Type B pancreatic cell (in vitro differentiated cells): ENCODE data around the gene HS3ST1. TPM values are rescaled to one million over a fixed set of nuclear protein-coding genes. Genes with fewer than 3 reads are reported as not detected.

Experiments used
- DNase-seq: peaks from one replicate; pipeline ENCODE4 v3.0.0; 2021; ENCODE audit warnings: mixed read lengths; ENCODE audit not compliant: unreplicated experiment; ENCODE audit errors: extremely low spot score
- H3K27ac Mint-ChIP-seq: 2 replicates; pipeline ENCODE4 v1.8.0; 2021; ENCODE audit warnings: mild to moderate bottlenecking, mixed read lengths
- H3K27me3 Mint-ChIP-seq: 2 replicates; pipeline ENCODE4 v1.8.0; 2021; ENCODE audit warnings: mixed read lengths
- H3K36me3 Mint-ChIP-seq: 2 replicates; pipeline ENCODE4 v1.8.0; 2021; ENCODE audit warnings: mixed read lengths
- H3K4me1 Mint-ChIP-seq: one replicate; pipeline ENCODE4 v1.8.0; 2021; ENCODE audit warnings: mixed read lengths; ENCODE audit not compliant: unreplicated experiment
- H3K4me3 Mint-ChIP-seq: 2 replicates; pipeline ENCODE4 v1.8.0; 2021; ENCODE audit warnings: mild to moderate bottlenecking, mixed read lengths
- H3K9me3 Mint-ChIP-seq: 2 replicates; pipeline ENCODE4 v1.8.0; 2021; ENCODE audit warnings: mixed read lengths
- CTCF ChIP-seq: fragments of 200-600 bp; sonication (generic); conservative IDR thresholded peaks from 2 replicates; pipeline ENCODE4 v1.5.0; 2021; ENCODE audit warnings: antibody characterized with exemption, mild to moderate bottlenecking
- microRNA-seq: library from miRNA; unstranded; fragments of <30 nt; microRNA quantifications from one replicate; pipeline ENCODE4, GENCODE V29; 2020
- total RNA-seq: library from RNA; stranded (reverse); gene quantifications from 2 replicates; pipeline ENCODE4 v1.2.1, GENCODE V29; 2021; ENCODE audit warnings: low replicate concordance

HS3ST1 gene
- total RNA-seq, 1 donor from 2014 or later: 2.5 TPM

- TF ChIP-seq CTCF: no peak
- H3K27ac Mint-ChIP-seq: no peak overlapping the region
- no peaks in the 10 kb centered on the region for H3K4me1 Mint-ChIP-seq
- DNase-seq: no peak
- no peaks in the 10 kb centered on the region for H3K9me3 Mint-ChIP-seq
- H3K27me3 Mint-ChIP-seq: no peaks in the 10 kb centered on the region
- no peaks in the 10 kb centered on the region for H3K36me3 Mint-ChIP-seq
- no peak overlapping the region for H3K4me3 Mint-ChIP-seq
These were observed 80.1 kb downstream of the HS3ST1 start for GRCh38 chr4:11348449-11349088.

- Mint-ChIP-seq H3K36me3 (no peaks in the 10 kb centered on the region), H3K4me1 (no peaks in the 10 kb centered on the region), H3K27ac (no peak overlapping the region), H3K9me3 (no peaks in the 10 kb centered on the region), H3K27me3 (no peaks in the 10 kb centered on the region), H3K4me3 (no peak overlapping the region)
- no peak for TF ChIP-seq CTCF
- no peak for DNase-seq
These were observed 83.8 kb downstream of the HS3ST1 start for GRCh38 chr4:11344916-11345315.

- DNase-seq: no peak
- Mint-ChIP-seq H3K36me3 (no peaks in the 10 kb centered on the region), H3K9me3 (no peaks in the 10 kb centered on the region)
These were observed 85.2 kb downstream of the HS3ST1 start for GRCh38 chr4:11343536-11343935.

More at GRCh38 chr4:11343536-11343935, 85.2 kb downstream of the HS3ST1 start:
- Mint-ChIP-seq H3K4me1 (no peaks in the 10 kb centered on the region), H3K27ac (no peak overlapping the region), H3K4me3 (no peak overlapping the region), H3K27me3 (no peaks in the 10 kb centered on the region)
- TF ChIP-seq CTCF: no peak

Small RNA genes lying within 50 kb of the gene (microRNA-seq; reads per million reads assigned to microRNA genes)
- gene MIR572: not detected
